NCI-H128 (cell line): ENCODE data around the gene TRMT1.
A peak's percentile ranks its signal among the peaks of the same experiment; 100 is the strongest.

Experiments
- DNase-seq: peaks from one replicate; lab custom pipeline; 2025; ENCODE audit not compliant: unreplicated experiment; lab: John Stamatoyannopoulos, UW

Gene TRMT1

GRCh38 chr19:13092606-13093235 is 23.8 kb downstream of the TRMT1 start:
- no peak for DNase-seq

GRCh38 chr19:13092158-13092543 is 24.4 kb downstream of the TRMT1 start:
- no peak for DNase-seq

- DNase-seq = no peak
These were observed 25.0 kb downstream of the TRMT1 start for GRCh38 chr19:13091400-13092157.

- DNase-seq = no peak
These were observed 25.9 kb downstream of the TRMT1 start for GRCh38 chr19:13090511-13091231.

- DNase-seq = no peak
These were observed 26.6 kb downstream of the TRMT1 start for GRCh38 chr19:13089857-13090507.

GRCh38 chr19:13089139-13089856 is 27.2 kb downstream of the TRMT1 start:
- DNase-seq = no peak

- no peak for DNase-seq
These were observed 28.6 kb downstream of the TRMT1 start for GRCh38 chr19:13087795-13088537.

GRCh38 chr19:13087295-13087694 is 29.2 kb downstream of the TRMT1 start:
- DNase-seq = no peak

GRCh38 chr19:13086341-13086740 is 30.2 kb downstream of the TRMT1 start:
- DNase-seq = no peak

- DNase-seq = no peak
These were observed 30.9 kb downstream of the TRMT1 start for GRCh38 chr19:13085666-13086065.

GRCh38 chr19:13083627-13084026 is 32.9 kb downstream of the TRMT1 start:
- DNase-seq = no peak

- DNase-seq = no peak
These were observed 33.5 kb downstream of the TRMT1 start for GRCh38 chr19:13083008-13083404.

- peak; percentile 66 for DNase-seq
These were observed 34.1 kb downstream of the TRMT1 start for GRCh38 chr19:13082192-13083007.

- DNase-seq = no peak
These were observed 37.0 kb downstream of the TRMT1 start for GRCh38 chr19:13079542-13079986.

GRCh38 chr19:13078897-13079541 is 37.5 kb downstream of the TRMT1 start:
- DNase-seq = no peak

- no peak for DNase-seq
These were observed 38.2 kb downstream of the TRMT1 start for GRCh38 chr19:13078381-13078780.

- no peak for DNase-seq
These were observed 39.3 kb downstream of the TRMT1 start for GRCh38 chr19:13077240-13077639.

GRCh38 chr19:13076787-13077186 is 39.8 kb downstream of the TRMT1 start:
- DNase-seq = no peak

GRCh38 chr19:13076320-13076719 is 40.2 kb downstream of the TRMT1 start:
- DNase-seq = no peak
